Fibroblast of villous mesenchyme (primary cell): ENCODE measurements around the gene CKLF. TPM values are rescaled to one million over a fixed set of nuclear protein-coding genes. Genes with fewer than 3 reads are reported as not detected.

Experiments used
- DNase-seq: peaks from one replicate; pipeline ENCODE4 v3.0.0-alpha.2; 2010; ENCODE audit warnings: low read depth
- H3K4me3 ChIP-seq: 2 replicates; pipeline ENCODE4 v1.5.1; 2011; ENCODE audit warnings: low read depth, mild to moderate bottlenecking, low read length
- total RNA-seq: library from RNA; depleted of rRNA; stranded (reverse); fragments of >200 nt; gene quantifications from 2 replicates; pipeline ENCODE4 v1.2.3, GENCODE V29; 2012
- TF ChIP-seq, protein P1 (sequence below): IDR thresholded peaks from 2 replicates; pipeline ENCODE4 v1.5.1; 2012; ENCODE audit warnings: low read depth, mild to moderate bottlenecking, low read length; ENCODE audit not compliant: insufficient read depth

Gene CKLF
- total RNA-seq, 1 donor: 58.3 TPM

DNA sequence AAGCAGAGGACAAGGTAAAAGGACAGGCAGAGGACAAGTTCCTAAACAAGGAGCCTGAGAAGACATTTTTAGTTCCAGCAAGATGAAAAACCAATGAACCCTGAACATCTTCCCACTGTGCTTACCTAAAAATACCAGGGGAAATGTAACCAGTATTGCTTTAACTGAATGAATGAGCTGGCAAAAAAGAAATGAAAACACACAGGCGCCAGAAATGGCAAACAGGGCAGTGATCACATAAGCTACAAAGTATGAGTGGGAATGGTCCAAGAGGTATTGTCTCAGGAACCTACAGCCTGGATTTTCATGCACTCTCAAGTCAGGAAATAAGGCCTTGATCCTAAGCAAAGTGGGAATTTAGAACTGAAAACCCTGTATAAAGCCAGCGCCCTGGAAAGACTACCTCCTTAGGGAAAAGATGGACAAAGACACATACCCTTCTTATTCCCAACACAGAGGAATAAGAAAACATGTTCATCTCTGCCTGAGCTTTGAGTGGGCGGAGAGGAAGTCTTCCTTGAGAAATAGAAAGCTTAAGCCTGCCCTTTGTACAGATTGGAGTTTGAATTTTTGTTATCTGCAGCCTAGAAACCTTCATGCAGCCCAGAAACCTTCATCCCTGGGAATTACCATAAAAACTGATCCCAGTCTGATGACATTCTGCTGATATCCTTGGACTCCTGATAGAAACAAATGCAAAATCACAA lies 29.0 kb downstream of the CKLF start:
- H3K4me3 ChIP-seq: no peak overlapping the region
- TF ChIP-seq, protein P1, sequence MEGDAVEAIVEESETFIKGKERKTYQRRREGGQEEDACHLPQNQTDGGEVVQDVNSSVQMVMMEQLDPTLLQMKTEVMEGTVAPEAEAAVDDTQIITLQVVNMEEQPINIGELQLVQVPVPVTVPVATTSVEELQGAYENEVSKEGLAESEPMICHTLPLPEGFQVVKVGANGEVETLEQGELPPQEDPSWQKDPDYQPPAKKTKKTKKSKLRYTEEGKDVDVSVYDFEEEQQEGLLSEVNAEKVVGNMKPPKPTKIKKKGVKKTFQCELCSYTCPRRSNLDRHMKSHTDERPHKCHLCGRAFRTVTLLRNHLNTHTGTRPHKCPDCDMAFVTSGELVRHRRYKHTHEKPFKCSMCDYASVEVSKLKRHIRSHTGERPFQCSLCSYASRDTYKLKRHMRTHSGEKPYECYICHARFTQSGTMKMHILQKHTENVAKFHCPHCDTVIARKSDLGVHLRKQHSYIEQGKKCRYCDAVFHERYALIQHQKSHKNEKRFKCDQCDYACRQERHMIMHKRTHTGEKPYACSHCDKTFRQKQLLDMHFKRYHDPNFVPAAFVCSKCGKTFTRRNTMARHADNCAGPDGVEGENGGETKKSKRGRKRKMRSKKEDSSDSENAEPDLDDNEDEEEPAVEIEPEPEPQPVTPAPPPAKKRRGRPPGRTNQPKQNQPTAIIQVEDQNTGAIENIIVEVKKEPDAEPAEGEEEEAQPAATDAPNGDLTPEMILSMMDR: no peak
- no peak for DNase-seq

GRCh38 chr16:66585481-66586239 lies 33.3 kb downstream of the CKLF start:
- TF ChIP-seq, protein P1: no peak
- no peak for DNase-seq
- H3K4me3 ChIP-seq: no peak overlapping the region

DNA sequence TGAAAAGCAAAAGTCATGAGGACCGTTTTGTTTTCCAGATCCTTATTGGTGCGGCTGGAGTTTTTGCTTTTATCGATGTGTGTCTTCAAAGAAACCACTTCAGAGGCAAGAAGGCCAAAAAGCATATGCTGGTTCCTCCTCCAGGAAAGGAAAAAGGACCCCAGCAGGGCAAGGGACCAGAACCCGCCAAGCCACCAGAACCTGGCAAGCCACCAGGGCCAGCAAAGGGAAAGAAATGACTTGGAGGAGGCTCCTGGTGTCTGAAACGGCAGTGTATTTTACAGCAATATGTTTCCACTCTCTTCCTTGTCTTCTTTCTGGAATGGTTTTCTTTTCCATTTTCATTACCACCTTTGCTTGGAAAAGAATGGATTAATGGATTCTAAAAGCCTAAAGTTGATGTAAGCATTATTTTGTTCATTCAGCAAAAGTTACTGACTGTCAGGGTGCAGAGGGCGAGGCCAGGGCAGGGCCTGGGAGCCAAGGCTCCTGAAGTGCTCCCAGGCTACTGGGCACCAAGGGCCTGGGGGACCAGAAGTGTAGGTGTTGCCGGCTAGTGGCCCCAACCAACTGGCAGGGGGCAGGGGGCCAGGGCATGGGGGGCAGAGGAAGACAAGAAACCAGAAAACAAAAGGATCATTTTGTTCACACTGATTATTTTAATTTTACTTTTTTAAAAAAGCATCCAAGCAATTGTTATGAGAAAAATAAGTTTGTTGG lies 35.7 kb downstream of the CKLF start:
- DNase-seq: no peak
- no peak overlapping the region for H3K4me3 ChIP-seq
- TF ChIP-seq, protein P1: no peak

DNA sequence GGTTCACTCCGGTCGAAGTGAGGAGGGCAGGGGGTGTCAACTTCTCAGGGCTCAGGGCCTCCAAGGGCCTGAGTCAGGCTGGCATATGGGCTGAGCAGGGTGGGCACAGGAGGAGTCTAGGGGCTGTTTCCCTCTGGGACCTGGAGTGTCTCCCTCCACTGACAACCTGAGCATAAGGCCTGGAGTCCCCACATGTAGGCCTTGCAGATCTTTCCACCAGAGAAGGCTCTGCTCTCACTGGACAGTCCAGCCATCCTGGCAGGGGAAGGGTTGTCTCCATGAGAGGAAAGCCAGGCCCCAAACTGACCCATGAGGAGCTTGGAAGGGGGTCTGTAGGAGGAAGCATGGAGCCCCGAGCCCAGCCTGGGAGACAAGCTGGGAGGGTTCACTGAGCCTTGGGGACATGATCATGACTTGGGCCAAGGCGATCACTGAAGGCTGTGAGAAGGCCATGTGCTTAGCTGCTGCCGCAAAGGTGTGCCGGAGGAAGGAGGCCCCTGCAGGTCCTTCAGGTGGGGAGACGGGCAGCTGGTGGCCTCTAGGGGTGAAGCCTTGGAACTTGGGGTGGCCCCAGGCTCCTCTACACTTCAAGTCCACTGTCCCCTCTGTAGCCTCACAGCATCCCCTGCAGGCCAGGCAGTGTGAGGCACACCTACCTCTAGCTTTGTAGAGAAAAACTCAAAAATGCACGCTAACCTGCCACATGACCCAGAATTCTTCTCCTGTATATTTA lies 36.8 kb downstream of the CKLF start:
- peak; percentile 47 for DNase-seq
- no peak overlapping the region for H3K4me3 ChIP-seq
- TF ChIP-seq, protein P1: peak; percentile 82

DNA sequence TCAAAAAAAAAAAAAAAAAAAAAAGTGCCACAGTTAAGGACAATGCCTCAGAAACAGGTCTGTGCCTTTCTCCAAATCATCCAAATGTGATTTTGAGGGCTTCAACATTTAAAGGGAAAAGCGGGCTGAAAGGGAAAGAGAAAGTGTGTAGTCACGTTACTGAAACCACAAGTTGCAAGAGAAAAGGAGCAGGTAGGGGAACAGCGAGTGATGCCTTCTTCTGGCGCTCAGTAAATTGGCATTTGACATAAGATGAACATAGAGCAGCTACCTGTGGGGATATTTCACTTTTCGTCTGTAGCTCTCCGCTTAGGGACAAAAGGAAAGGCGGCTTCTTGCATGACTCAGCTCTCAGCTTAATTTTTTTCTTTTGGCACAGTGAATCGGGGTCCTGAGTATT lies 37.9 kb downstream of the CKLF start:
- no peak overlapping the region for H3K4me3 ChIP-seq
- no peak for DNase-seq
- TF ChIP-seq, protein P1: no peak

- TF ChIP-seq, protein P1: no peak
- DNase-seq: no peak
- H3K4me3 ChIP-seq: no peak overlapping the region
Measured at GRCh38 chr16:66591018-66591417, 38.6 kb downstream of the CKLF start.
